ENCODE measurements around the gene CEP170B. TPM values are rescaled to one million over a fixed set of nuclear protein-coding genes. Genes with fewer than 3 reads are reported as not detected.

The CEP170B gene
- total and polyA plus RNA-seq, 5 experiments from 2014 or later, result 0.03 to 4.8 (median 2.3) TPM; not detected in 1

DNA sequence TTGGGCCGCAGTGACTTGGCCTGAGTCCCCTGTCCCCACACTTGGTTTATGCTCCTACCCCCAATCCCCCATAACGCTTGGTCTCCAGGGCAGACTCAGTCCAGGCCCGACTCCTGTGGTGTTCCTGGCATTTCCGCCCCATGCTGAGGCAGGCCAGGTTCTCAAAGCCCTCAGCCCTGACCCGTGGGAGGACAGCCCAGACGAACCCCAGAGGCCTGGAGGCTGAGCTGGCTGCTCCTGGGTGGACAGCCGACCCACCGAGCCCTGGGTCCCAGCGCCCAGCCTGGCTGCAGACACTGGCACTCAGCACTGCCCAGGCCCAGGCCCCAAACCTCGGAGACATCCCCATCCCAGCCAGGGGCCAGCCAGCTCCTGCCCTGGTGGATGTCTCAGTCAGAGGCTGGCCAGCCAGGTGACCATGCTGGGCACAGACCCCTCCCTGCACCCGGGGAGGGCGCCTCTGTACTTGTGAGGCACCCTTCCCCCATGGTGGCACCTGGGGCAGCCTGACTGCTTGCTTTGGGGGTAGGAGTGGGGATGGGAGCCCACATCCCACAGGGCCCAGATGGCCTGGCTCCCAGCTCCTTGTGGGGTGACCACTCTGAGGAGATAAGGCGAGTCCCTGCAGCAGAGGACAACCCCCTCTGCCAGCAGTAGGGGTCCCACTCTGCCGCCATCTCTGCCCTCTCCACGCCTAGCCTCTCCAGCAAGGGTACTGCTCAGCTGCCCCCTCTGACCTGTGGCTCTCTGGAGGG is 61.0 kb downstream of the CEP170B start:
- DNase-seq (no peak), ATAC-seq (no peak)
- Mint-ChIP-seq H3K36me3 (no peaks in the 10 kb centered on the region), H3K9me3 (no peaks in the 10 kb centered on the region), H3K4me3 (peak overlapping the region in 2 of 10 donors; percentile 2 to 67), H3K4me1 (peaks cover 0 to 23% (median 0%) of the 10 kb centered on the region in 4 donors), H3K27me3 (peaks cover 0 to 24% (median 7%) of the 10 kb centered on the region in 5 donors), H3K27ac (no peak overlapping the region)
- POLR2A ChIA-PET, result no interaction called here

DNA sequence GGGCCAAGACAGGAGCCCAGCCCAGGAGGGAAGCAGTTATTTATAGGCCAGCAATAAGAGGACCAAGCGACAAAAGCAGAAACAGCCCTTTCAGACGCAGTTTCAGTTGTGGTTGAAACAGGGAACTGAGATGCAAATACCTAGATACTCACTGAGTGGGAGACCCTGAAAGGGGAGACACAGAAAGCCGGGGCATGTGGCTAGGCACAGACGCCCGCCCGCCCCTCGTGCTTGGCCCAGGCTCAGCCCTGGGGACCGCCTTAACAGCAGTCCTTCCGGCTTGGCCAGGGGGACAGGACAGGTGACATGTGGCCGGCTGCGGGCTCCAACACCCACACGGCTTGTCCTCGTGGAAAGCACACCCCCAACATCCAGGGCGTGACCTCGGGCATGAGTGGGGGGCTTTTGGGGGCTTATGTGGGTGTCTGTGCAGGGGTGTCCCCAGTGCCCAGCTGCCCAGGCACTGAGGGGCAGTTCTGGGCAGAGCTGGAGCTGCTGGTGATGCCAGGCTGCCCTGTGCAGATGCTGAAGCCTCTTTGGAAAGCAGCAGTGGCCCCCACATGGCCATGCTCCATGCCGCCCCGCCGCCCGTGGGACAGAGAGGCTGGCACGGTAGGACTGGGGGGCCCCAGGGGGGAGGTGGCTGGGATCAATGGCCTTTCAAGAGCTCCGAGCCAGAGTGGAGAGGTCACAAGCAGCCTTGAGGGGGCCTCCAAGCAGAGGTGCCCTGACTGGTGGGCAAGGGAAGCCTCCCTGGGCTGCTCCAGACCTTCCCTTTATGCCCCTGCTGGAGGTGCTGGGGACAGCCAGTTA is 61.8 kb downstream of the CEP170B start:
- H3K4me3 Mint-ChIP-seq, result peak overlapping the region in 2 of 10 donors; percentile 2 to 67
- peaks cover 0 to 23% (median 7%) of the 10 kb centered on the region in 5 donors for H3K27me3 Mint-ChIP-seq
- no peaks in the 10 kb centered on the region for H3K36me3 Mint-ChIP-seq
- H3K4me1 Mint-ChIP-seq, result peaks cover 0 to 21% (median 0%) of the 10 kb centered on the region in 4 donors
- POLR2A ChIA-PET, result no interaction called here
- ATAC-seq, result peak; percentile 25 to 50
- no peaks in the 10 kb centered on the region for H3K9me3 Mint-ChIP-seq
- no peak overlapping the region for H3K27ac Mint-ChIP-seq
- DNase-seq, result peak in 1 of 10 donors; percentile 23

DNA sequence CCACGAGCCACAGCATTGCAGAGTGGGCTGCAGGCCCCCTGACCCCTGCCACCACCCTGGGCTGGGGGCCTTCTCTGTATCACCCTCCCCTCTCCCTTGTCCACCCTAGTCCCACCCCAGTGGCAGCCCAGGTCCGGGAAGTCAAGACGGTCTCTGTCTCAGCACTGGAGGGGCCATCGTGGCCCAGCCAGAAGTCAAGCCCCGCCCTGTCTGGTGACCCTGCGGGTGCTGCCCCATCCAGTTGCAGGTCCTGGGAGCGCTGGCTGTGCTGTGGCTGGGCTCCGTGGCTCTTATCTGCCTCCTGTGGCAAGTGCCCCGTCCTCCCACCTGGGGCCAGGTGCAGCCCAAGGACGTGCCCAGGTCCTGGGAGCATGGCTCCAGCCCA is 62.4 kb downstream of the CEP170B start:
- Mint-ChIP-seq H3K27ac (no peak overlapping the region), H3K27me3 (peaks cover 0 to 23% (median 7%) of the 10 kb centered on the region in 5 donors), H3K4me3 (no peak overlapping the region), H3K4me1 (peaks cover 0 to 21% (median under 1%) of the 10 kb centered on the region in 4 donors), H3K36me3 (no peaks in the 10 kb centered on the region), H3K9me3 (no peaks in the 10 kb centered on the region)
- POLR2A ChIA-PET, result no interaction called here
- no peak for ATAC-seq
- DNase-seq, result no peak

DNA sequence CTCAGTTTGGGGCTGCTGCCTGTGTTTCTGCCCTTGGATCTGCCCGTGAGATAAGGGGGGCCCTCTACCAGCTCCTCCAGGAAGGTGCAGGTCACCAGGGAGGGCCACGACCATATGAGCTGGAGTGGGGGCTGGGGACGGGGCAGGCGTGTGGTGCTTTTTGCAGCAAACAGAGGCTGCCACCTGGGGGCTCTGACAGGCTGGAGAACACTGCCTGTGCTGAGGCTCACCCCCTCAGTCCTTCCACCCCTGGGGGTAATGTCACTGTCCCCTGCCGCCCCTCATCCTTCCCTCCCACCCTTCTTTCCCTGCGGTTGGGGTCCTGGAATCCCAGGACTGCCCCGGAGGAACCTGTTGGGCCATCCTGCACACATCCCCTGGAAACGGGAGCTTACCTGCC is 62.8 kb downstream of the CEP170B start:
- ATAC-seq, result no peak
- no peak overlapping the region for H3K27ac Mint-ChIP-seq
- no peaks in the 10 kb centered on the region for H3K9me3 Mint-ChIP-seq
- H3K36me3 Mint-ChIP-seq, result no peaks in the 10 kb centered on the region
- peaks cover 0 to 18% (median under 1%) of the 10 kb centered on the region in 4 donors for H3K4me1 Mint-ChIP-seq
- POLR2A ChIA-PET, result no interaction called here
- H3K27me3 Mint-ChIP-seq, result peaks cover 0 to 23% (median 7%) of the 10 kb centered on the region in 5 donors
- H3K4me3 Mint-ChIP-seq, result no peak overlapping the region
- no peak for DNase-seq

DNA sequence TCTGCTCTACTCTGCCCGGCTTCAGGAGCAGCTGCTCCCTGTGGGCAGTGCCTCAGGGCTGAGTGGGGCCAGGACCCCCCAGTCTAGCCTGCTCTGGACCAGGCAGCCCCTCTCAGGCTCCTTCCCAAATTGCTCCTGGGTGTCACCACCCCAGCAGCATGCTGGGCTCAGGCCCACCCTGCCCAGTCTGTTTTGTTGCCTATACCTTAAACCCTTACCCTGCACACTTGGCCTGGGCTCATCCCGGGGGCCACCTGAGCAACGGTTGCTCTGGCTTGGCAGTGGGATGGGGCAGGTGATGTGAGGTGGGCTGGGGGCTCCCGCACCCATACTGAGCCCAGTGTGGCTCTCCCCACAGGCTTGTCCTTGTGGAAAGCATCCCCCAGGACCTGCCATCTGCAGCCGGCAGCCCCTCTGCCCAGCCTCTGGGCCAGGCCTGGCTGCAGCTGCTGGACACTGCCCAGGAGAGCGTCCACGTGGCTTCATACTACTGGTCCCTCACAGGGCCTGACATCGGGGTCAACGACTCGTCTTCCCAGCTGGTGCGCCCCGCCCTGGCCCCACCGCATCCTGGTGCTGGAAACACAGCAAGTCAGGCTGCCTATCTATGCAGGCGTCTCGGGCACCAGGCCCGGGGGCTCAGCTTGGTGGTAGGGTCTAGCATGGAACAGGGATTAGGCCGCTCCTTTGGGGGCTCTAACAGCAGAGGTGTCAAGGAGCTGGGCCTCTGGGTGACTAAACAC is 63.5 kb downstream of the CEP170B start:
- H3K27me3 Mint-ChIP-seq, result peaks cover 0 to 23% (median 7%) of the 10 kb centered on the region in 5 donors
- no peak for ATAC-seq
- no peak overlapping the region for H3K4me3 Mint-ChIP-seq
- no peak for DNase-seq
- H3K27ac Mint-ChIP-seq, result no peak overlapping the region
- POLR2A ChIA-PET, result no interaction called here
- H3K36me3 Mint-ChIP-seq, result no peaks in the 10 kb centered on the region
- peaks cover 0 to 14% (median under 1%) of the 10 kb centered on the region in 4 donors for H3K4me1 Mint-ChIP-seq
- no peaks in the 10 kb centered on the region for H3K9me3 Mint-ChIP-seq

DNA sequence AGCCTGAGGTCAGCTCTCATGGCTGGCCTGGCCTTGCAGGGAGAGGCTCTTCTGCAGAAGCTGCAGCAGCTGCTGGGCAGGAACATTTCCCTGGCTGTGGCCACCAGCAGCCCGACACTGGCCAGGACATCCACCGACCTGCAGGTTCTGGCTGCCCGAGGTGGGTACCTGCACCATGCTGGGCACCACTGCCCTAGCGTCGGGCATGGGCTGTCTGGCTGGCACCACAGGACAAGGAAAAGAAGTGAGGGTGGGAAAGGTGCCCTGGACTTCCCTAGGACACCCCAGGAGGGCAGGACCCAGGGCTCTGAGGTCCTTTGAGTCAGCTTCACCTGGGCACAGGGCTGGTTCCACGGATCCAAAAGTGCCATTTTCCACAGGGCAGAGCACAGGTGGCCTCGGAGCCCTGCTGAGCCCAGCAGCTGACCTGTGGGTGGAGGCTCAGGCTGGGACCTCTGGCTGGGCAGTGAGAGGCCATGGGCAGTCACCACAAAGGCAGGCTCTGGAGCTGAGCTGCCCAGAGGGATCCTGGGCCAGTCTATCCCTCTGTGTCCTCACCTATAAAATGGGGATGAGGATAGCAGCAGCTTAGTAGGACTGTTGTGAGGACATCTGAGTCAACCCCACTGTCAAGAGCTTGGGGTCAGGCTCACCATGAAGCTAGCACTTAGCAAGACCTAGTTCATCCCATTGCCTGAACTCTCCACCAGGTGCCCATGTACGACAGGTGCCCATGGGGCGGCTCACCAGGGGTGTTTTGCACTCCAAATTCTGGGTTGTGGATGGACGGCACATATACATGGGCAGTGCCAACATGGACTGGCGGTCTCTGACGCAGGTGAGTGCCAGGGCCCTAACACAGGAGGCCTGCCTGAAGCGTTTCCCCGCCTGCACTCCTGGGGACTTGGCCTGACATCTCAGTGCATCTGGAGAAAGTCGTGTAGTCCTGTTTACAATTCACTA is 64.5 kb downstream of the CEP170B start:
- ATAC-seq (no peak), DNase-seq (no peak)
- Mint-ChIP-seq H3K4me3 (no peak overlapping the region), H3K36me3 (no peaks in the 10 kb centered on the region), H3K4me1 (peaks cover 0 to 9% (median 5%) of the 10 kb centered on the region in 4 donors), H3K9me3 (no peaks in the 10 kb centered on the region), H3K27ac (no peak overlapping the region), H3K27me3 (peaks cover 0 to 26% (median 7%) of the 10 kb centered on the region in 5 donors)
- POLR2A ChIA-PET, result no interaction called here

DNA sequence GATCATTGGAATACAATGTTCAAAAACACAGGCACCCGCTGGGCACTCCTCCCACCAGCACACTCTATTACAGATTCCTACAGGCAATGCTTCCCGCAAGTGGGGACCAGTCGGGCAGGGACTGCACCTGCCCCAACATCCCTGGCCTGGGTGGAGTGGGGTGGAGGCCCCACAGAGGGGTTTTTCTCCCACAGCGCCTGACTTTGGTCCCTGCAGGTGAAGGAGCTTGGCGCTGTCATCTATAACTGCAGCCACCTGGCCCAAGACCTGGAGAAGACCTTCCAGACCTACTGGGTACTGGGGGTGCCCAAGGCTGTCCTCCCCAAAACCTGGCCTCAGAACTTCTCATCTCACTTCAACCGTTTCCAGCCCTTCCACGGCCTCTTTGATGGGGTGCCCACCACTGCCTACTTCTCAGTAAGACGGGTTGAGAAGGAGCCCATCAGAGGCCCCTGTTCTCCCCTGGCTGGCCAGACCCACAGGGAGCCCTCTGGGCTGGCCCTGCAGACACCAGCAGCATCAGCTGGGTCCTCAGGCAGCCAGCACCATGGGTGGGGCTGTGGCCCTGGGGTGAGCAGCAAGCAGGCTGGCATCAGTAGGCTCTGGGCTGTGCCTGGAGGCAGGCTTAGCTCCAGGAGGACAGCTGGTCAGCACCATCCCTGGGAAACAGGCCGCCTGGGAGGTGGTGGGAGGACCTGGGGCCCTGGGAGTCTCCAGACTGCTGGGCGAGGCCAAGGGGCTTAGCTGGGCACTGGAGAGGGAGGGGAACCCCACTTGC is 65.6 kb downstream of the CEP170B start:
- DNase-seq, result no peak
- POLR2A ChIA-PET, result interaction anchor here (0.6 to 0.7 kb wide), 2 partner anchors 15 to 233 kb away, joined by 3 to 5 read pairs; no protein-coding TSS in a partner anchor
- Mint-ChIP-seq H3K27me3 (peaks cover 0 to 30% (median 7%) of the 10 kb centered on the region in 5 donors), H3K4me3 (peak overlapping the region in 2 of 10 donors; percentile 24 to 36), H3K36me3 (no peaks in the 10 kb centered on the region), H3K9me3 (no peaks in the 10 kb centered on the region), H3K4me1 (peaks cover 1 to 11% (median 7%) of the 10 kb centered on the region in 4 donors), H3K27ac (no peak overlapping the region)
- no peak for ATAC-seq

DNA sequence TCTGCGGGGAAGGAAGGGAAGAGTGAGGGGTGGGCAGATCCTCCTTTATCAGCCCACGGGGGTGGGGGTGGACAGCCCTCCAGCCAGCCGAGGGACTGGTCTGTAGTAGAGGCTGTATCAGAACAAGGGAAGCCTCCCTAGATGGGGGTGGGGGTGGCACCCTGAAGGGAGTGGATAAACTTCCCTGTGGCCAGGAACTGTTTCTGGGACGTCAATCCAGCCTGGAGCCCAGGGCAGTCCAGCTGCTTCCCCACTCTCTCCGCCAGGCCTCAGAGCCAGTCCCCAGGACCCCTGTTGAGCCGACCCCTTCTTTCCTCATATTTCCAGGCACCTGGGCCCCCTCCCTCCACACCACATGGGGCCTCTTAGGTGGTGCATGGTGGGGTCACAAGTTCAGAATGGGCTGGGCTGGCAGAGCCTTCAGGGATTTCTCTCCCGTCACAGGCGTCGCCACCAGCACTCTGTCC is 66.3 kb downstream of the CEP170B start:
- Mint-ChIP-seq H3K4me3 (peak overlapping the region in 2 of 10 donors; percentile 24 to 36), H3K36me3 (no peaks in the 10 kb centered on the region), H3K4me1 (peaks cover 1 to 11% (median 7%) of the 10 kb centered on the region in 4 donors), H3K9me3 (no peaks in the 10 kb centered on the region), H3K27ac (no peak overlapping the region), H3K27me3 (peaks cover 0 to 33% (median 7%) of the 10 kb centered on the region in 5 donors)
- DNase-seq (no peak), ATAC-seq (no peak)
- POLR2A ChIA-PET, result interaction anchor here (0.7 kb wide), 1 partner anchor 232 kb away, joined by 3 read pairs; no protein-coding TSS in a partner anchor

DNA sequence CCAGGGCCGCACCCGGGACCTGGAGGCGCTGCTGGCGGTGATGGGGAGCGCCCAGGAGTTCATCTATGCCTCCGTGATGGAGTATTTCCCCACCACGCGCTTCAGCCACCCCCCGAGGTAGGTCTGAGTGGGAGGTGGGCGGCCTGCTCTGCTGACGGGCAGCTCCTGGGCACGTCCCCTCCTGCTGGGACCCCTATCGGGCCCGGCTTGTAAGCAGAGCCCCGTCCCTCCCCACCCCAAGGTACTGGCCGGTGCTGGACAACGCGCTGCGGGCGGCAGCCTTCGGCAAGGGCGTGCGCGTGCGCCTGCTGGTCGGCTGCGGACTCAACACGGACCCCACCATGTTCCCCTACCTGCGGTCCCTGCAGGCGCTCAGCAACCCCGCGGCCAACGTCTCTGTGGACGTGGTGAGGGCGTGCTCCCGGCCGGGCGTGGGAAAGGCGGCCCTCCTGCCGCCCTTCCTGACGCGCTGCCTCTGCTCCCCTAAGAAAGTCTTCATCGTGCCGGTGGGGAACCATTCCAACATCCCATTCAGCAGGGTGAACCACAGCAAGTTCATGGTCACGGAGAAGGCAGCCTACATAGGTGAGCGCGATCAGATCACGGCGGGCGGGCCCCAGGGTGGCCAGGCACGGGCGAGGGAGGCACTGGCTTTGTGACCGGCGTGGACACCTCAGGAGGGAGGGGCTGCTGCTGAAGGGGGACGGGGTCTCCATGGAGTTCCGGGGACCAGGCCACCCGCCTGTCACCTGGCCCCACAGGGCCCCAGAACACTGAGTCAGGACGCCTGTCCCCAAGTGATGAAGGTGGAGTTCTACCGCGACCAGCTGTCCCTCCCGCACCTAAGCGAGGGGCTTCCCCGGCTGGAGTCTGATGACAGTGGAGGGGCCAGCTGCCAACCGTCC is 67.0 kb downstream of the CEP170B start:
- DNase-seq, result peak in 1 of 10 donors; percentile 16
- POLR2A ChIA-PET, result no interaction called here

More for the DNA sequence above, 67.0 kb downstream of the CEP170B start:
- H3K4me3 Mint-ChIP-seq, result peak overlapping the region in 7 of 10 donors; percentile 20 to 75 (median 39)
- H3K27me3 Mint-ChIP-seq, result peaks cover 0 to 35% (median 7%) of the 10 kb centered on the region in 5 donors
- H3K27ac Mint-ChIP-seq, result peak overlapping the region in 1 of 10 donors; percentile 53
- H3K36me3 Mint-ChIP-seq, result no peaks in the 10 kb centered on the region
- H3K9me3 Mint-ChIP-seq, result no peaks in the 10 kb centered on the region
- ATAC-seq, result no peak
- peaks cover 1 to 8% (median 7%) of the 10 kb centered on the region in 4 donors for H3K4me1 Mint-ChIP-seq
